Measurements from ENCODE around the gene CHN1.

The CHN1 gene

DNA sequence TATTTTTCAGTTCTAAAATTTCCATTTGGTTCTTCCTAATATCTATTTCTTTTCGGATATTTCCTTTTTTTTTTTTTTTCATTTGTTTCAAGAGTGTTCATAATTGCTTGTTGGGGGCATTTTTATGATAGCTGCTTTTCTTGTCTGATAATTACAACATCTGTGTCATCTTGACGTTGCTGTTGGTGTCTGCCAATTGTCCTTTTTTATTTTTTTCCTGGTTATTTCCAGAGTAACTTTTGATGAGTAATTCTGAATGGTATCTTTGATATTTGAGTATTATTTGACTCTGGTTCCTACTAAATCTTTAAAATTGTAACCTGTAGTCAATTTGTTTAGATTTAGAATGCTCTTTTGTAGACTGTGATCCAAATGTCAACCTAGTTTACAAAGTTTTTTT is 189.7 kb downstream of the CHN1 start:
- no peak for DNase-seq

DNA sequence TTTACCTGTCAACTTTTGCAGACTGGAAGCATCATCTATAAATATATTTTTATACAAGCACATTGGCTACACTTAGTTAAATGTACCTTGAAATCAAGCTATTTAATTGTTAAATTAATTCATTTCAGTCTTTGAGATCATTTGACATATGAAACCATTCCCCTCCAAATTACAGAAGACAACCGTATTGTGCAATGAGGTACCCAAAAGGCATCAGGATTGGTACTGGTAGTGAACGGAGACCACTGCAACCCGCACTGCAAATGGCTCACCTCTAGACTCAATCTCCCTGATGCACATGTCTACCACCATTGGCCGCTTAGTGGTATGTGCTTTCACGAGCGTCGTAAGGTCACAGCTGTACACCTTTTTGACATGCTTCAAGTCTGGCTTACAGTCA is 193.1 kb downstream of the CHN1 start:
- no peak for DNase-seq

DNA sequence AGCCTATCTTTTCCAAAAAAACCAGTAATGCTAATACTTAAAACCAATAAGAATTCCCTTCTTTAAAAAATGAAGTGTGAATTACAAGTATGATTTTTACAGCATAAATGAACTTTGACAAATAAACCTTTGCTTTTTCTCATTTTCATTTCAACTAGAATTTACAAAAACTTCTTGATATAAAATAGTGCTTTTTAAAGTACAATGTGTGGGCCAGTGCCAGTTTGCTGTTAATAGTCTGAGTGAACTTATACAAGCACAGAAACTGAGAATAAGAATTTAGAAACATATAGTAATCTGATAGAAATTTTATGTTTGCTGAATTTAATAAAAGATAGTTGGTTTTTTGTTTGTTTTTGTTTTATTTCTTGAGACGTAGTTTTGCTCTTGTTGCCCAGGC is 197.2 kb downstream of the CHN1 start:
- no peak for DNase-seq

DNA sequence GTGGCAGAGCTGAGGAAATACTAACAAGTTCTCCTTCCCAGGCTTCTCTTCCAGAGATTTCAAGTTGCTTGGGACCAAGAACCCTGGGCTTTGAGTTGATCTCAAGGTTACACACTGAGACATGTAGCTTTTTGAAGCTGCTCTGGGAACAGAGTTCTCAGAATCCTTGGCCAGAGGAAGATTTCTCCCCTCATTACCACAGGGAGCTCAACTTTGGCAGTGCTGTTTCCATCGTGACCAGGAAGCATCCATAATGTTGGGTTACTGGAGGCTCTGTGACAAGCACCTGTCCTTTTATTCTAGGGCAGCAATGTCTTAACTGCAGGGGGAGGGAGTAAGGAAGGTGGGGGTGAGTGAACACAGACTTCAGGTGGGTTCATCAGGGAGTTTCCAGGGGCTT is 199.4 kb downstream of the CHN1 start:
- no peak for DNase-seq

DNA sequence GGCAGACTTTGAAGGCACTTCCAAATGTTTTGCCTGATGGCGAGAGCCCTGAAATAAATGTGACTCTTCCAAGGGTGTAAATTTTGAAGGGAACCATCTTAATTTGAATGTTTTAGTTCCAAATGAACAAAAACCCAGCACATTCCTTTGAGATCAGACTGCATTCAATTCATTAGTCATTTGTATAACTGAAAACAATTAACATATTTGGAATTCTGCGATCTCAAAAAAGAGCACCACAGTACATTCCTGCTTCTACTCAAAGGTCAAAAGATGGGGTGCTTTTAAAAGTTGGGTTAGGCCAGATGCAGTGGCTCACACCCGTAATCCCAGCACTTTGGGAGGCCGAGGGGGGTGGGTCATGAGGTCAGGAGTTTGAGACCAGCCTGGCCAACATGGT is 202.7 kb downstream of the CHN1 start:
- no peak for DNase-seq

DNA sequence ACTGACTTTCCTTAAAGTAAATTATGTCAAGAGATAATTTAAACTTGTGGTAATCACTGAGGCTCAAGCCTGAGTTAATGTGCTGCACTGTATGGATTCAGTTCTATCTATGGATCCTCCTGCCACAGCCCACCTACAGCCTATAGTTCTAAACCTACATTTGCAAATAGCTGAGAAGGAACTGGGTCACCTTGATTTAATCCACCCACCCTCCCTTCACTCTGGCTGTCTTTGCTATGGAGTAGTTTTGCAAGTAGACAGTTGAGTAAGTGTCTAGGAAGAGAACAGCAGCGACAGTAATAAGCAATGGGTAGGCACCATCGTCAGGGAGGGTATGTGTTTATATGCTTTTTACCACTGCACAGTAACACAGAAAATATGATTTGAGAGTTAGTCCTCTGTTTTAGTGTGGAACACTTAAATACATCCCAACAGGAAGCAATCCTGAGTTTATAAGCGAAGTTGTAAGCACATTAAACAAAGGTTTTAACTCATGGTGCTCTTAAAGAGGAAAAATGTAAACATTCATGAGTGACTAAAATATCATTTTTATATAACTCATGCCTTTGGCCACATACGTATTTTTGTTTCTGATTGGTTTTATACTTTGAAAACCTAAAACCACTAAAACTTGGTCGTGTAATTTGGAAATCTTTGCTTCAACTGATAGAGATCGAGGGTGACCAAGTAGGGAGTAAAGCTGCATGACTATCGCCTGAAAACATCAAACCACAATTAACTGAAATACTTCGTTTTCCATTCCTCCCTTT is 204.6 kb downstream of the CHN1 start:
- DNase-seq = no peak

DNA sequence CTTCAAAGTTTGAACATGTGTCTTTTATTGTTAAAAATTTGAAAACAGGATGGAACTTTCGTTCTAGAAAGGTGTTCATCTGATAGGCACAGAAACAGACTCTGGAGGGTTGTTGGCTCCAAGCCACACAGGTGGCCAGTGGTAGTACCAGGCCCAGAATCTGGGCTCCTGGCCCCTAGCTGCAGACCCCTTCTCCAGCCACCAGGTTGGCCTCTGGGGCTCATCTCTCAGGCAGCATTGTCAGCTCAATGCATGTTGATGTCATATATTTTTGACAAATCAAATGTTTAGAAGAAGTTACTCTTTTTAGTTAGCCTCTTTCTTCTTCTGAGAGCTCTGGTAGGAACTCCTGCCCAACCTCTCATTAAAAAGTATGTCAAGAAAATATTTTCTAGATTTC is 206.4 kb downstream of the CHN1 start:
- no peak for DNase-seq

DNA sequence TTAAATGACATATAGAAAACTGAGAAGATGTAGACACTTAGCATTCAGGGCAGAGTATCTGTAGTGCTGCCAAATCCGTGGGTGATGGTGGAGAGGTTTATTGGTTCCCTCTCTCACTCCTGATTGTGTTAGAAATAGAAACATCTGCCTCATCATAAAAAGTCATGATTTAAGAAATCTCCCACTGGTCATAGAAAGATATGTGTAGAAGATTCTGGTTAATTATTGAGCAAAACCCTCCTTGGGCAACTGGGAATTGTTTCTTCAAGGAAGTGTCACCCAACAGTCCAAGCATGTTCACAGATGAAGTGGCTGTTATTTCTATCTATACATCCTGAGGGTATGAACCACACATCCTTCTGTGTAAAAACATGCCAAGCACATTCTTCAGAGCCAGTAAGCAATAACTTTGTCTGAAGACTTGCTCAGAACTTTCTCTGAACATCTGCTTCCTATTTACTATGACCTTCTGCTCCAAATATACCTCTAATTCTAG is 207.4 kb downstream of the CHN1 start:
- DNase-seq = no peak

DNA sequence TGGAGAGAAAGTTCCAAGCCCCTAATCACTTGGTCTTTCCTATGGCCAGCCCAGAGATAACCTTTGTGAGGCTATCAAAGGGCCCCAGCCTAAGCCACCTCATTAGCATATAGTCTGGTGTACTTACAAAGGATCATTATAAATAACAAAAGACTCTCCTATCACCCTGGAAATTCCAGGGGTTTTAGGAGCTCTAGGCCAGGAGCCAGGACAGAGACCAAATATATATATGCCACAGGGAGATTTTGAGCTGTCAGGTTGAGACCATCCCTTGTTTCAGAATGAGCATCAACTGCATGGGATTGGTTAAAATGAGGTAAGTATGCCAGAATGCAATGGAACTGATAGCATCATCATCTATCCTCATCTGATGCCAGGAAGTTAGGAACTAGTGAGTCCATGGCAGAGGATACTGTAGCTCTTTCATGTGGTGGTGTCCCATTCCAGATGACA is 208.8 kb downstream of the CHN1 start:
- no peak for DNase-seq

DNA sequence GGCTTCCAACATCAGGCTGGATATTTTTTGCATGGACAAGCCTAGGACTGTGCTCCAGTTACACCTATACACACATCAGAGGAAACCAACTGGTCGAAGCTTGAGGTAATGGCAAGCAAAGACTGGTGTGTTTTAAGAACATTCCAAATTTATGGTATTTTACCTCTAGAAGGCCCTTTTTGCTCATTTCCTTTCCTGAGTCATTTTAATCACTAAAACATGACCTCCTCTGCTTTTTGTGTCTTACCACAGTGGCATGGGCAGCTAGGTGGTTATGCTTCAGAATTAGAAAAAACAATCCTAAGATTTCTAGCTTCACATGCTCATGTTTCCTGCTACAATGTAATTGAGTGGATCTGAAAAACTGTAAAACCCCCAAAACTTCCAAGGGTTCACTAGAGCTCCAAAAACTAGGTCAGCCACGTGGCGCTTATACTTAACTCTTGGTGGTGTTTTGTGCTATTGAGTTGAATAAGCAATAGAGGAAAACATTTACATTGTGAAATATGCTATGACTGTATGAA is 210.3 kb downstream of the CHN1 start:
- DNase-seq = no peak

DNA sequence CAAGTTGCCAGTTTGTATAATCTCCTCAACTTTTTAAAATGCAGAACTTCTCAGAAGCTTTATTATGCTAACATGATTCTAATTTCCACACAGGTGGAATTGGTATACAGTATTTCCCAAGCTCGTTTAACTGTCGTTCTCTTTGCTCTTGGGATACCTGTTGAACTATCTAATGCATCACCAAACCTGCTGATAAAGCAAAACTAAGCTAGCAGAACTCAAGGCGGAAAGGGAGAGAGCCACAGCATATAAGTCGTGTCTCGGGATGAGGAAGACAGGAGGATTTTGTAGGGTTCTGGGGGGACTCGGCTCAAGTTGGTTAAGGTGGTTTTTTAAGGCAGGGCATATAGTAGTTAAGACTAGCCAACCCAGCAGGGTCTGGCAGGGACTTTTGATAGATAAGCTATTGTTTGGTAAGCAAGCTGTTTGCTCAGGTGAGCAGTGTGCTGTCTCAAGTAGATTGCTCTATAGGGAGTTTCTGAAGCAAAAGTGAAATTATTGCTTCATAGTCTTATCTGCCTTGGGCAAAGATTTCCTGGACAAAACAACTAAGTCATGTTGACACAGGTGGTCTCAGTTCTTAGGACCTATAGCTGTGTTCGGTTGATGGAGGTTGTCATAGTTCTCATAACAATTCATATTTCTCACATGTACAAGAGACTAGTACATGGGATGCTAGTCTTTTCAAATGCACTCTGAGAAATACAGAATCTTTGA is 212.7 kb downstream of the CHN1 start:
- no peak for DNase-seq

DNA sequence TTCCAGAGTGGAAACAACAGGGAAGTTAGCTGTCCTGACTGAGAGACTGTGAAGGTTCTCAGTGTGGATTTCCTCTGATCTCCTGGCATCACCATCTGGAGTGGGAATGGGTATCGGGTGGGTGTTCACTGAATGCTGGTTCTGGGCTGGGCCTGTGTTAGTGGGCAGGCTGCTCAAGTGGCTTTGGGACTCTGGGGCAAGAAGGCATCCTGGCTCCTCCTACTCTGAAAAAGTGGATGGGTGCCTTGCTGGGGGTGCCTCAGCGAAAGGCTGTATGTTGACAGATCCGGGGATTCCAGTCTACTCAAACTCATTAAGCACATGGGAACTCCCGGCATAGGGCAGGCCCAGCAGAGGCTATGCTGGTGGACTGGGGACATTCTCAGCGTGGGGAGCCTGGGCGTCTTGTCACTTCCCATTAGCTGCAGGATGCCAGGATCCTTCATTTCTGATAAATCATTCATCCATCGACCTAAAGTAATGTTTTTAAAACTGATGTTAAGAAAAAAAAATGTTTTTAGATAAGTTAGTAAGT is 213.4 kb downstream of the CHN1 start:
- no peak for DNase-seq

DNA sequence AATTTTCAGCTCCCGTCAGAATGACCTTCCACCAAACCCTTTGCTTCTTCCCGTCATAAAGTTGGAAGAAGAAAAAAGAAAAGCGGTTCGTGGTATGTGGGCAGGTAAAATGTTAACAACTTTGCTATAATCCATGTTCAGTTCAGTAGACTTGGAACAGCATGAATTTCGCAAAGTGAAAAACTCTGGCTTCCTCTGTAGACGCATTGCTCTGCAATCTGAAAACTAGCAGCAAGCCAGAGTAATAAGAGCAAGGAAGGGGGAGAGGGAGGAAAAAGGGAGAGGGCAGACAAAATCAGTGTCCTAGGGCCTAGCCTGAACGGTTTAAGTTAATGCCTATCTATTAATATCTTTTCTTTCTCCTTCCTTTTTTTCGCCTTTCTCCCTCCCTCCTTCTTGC is 214.2 kb downstream of the CHN1 start:
- DNase-seq = no peak

DNA sequence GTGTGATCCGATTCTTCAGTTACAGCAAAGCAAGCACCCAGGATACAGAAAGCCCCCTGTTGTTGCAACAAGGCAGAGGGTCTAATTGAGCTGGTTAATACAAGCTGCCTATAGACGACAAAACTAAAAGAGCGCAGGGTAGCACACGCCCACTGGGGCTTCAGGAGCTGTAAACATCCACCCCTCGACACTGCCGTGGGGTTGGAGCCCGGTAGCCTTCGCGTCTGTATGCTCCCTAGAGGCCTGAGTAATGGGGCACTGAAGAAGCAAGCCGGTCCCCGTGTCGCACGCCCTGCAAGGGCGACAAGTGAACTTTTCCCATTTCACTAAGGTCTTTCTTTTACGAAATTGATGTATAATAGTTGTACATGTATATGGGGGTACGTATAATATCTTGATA is 216.2 kb downstream of the CHN1 start:
- DNase-seq = no peak

DNA sequence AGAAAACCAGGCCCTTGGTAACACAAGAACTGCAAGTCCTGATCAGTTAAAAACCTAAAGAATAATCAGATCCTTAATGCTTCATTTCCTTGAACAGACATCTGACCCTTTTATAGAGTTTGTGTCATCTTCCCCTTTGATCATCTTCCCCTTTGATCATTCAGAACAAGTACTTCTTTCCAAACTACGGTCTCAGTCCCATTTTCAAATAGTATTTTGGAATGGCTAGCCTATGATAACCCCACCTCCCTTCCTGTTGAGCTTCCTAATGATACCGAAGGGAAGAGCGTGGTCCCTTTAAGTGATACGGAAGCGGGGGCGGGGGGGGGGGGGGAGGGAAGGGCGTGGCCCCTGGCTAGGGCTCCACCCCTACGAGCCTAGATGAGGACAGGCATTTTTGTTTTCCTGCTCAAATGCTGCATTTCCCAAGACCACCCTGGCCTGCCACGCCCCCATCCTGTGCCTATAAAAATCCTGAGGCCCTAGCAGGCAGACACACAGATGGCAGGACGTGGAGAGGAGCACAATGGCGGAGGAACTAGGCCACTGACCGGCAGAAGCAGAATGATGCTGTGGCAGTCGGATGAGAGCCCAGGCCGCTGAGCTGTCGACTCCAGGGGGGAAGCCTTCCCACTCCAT is 216.8 kb downstream of the CHN1 start:
- no peak for DNase-seq

DNA sequence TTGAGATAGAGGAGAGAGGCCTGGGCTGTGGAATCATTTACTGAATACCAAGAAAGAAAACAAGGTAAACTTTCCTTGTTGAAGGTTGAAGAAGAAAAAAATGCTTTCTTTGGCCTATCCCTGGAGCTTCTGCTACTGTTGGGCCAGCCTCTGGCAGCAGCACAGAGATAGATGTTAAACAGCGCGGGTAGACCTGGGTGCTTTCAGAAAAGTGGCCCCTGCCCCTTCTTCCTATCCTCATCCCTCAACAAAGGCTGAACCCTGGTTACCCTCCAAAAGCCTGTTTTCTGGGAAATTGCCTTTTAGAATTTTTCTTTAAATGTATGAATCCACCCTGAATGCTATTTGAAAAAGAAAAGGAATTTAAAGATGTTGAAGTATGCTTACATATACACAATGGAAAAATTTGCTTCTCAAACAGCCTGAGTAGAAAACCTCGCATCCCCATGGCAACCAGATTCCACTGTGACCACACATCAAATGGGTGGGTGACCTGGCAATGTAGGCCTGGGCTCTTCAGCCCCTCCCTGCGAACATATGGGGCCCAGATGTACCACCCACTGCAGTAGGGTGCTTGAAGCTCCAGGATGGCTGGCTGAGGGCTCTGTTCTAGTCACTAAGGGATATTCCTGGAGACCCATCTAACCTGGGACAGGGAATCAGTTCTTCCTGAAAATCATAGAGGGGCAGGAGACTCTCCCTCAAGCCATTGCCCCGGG is 217.5 kb downstream of the CHN1 start:
- no peak for DNase-seq

DNA sequence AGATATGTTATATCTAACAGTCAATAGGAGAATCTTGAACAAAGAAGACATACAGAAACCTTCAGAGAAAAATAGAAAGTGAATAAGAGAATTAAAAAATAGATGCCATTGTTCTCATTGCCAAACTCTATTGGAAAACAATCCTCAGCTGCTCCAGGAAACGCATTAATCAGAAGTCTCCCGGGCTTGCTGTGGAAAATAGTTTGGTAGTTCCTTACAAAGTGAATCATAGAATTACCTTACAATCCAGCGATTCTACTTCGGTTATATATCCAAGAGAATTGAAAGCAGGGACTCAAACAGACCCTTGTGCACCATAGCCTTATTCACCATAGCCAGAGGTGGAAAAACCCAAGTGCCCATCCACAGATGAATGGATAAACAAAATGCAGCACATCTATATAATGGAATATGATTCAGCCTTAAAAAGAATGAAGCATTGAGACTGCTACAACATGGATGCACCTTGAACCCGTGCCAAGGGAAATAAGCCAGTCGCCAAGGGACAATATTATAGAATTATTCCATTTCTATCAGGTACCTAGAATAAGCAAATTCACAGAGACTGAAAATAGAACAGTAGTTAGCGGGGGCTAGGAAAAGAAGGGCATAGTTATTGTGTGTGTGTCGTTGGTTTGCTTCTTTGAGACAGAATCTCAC is 219.0 kb downstream of the CHN1 start:
- DNase-seq = no peak

DNA sequence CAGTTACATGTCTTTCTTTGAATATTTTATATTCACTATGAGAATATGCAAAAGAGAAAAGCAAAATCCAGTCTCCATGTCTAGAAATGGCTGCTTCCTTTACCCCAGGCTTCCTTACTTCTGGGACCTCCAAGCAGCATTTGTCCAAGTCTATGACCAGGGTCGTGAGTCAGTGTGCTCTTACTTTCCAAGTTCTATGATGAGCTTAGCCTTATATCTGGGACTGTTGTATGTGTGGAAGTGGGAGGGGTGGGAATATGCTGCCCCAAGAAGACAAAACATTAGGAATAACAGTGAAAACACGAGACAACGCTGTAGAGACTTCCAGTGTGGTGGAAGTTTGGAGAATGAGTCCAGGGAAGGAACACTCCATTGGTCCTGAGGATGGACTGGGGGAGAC is 219.7 kb downstream of the CHN1 start:
- no peak for DNase-seq

DNA sequence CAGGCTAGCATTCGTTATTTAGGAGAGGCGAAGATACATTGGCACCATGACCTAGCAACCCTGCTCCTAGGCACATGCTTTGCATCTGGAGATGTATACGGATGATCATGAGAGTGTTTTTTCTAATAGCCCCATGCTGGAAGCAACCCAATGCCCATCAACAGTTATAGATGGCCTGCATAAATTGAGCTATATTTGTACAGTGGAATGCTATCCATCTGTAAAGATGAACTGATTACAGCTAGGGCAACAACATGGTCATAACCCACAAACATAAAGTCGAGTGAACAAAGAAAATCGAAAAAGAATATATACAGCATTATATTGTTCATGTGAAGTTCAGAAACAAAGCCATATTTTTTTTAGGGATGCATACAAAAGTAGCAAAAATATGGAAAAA is 220.3 kb downstream of the CHN1 start:
- DNase-seq = no peak

DNA sequence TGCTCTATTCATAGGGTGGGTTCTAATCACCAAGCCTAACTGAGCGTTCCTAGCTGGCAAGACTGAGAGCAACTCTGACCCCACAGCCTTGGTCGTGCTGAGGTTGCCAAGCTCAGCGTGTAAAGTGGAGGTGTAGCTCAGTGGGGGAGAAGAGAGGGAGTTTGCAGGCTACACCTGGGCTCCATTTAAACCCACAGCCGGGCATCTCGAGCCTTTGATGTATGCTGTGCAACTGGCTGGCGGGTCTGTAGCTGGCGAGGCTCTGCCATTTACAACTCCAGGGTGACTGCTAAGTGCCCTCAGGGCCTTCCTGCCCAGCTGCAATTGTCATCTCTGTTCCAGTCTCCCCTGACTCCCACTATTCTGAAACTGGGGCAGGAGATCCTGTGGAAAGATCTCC is 220.9 kb downstream of the CHN1 start:
- DNase-seq = no peak

DNA sequence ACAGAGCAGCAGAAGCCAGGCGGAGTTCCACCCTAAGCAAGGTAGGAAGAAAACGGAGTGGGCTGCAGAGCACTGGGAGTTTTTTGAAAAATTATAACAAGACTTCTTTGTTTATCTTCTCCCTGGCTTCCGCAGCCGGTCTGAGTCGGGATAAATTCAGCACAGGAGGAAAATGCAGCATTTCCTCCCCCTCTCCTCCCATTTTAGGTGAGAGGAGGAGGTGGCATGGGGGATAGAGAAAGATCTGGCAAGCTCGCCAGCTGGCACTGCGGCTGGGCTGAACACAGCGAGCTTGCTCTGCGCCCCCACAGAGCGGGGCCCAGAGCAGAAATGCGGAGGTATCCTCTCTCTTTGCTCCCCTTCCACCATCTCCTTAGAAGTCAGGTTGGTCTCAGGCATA is 223.2 kb downstream of the CHN1 start:
- DNase-seq = no peak

DNA sequence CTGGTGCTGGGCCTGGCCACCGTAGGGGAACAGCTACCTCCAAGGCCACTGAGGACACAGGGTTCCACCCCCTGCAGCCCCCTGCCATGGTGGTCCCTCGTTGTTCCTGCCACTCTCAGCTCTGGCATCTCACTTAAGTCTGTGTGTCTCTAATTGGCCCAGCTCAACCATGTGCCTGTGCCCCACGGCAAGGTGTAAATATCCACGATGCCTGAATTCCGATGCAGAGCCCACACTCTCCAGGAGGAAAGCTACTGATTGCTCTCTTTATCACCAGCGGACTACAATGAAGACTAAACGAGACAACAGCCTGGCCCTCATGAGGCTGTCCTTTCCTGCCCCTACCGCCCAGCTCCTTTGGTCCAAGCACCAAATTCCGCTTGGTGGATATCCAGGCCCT is 223.9 kb downstream of the CHN1 start:
- no peak for DNase-seq

Measured in NCI-H510A treated with DMSO at 0.1 percent for 48 hours (cell line).